NCI-H187 (cell line): ENCODE measurements around the gene NT5DC2.

ENCODE experiments used
- DNase-seq, 2 experiments: peaks; one replicate each; lab custom pipeline; 2025; lab: John Stamatoyannopoulos, UW

Gene NT5DC2

DNA sequence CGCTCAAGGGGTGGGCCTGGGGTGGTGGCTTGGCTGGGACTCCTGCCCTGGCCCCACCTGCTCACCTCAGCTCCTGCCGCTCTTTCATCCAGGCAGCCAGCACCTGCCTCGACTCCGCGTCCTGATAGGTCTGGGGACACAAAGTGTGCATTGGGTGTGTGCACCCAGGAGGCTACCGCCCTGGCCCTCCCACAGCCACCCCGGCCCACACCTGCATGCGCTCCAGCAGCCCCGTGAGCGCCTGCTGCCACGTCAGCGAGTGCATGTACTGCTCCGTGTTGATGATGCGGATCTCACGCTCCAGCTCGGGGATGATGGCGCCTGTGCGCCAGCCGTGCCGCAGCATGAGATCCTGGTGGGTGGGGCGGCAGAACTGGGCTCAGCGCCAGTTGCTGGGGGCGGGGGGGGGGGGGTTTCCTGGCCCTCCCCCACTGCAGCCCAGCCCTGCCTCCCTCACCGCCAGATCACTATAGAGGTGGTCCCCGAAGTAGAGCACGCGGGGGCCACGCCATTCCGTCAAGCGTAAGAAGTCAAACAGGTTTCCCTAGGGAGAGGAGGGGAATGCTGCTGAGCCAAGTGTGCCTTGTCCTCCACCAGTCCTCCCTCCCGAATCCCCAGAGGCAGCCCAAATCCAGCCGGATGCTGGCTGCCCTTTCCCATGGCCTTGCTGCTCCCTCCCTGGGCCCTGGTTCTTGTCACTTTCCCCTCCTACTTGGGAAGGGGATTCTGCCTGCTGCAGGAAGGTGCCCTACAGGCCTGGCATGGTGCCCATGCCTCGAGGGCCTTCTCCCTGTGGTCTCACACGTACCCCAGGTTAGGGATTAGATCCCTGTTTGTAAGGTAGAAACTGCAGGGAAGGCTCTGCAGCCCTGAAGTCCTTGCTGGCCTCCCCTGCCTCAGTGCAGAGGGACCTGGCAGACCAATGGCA, 8.6 kb downstream of the NT5DC2 start:
- no peak for DNase-seq

- no peak for DNase-seq
These were observed 9.4 kb downstream of the NT5DC2 start for GRCh38 chr3:52524258-52524751.

DNA sequence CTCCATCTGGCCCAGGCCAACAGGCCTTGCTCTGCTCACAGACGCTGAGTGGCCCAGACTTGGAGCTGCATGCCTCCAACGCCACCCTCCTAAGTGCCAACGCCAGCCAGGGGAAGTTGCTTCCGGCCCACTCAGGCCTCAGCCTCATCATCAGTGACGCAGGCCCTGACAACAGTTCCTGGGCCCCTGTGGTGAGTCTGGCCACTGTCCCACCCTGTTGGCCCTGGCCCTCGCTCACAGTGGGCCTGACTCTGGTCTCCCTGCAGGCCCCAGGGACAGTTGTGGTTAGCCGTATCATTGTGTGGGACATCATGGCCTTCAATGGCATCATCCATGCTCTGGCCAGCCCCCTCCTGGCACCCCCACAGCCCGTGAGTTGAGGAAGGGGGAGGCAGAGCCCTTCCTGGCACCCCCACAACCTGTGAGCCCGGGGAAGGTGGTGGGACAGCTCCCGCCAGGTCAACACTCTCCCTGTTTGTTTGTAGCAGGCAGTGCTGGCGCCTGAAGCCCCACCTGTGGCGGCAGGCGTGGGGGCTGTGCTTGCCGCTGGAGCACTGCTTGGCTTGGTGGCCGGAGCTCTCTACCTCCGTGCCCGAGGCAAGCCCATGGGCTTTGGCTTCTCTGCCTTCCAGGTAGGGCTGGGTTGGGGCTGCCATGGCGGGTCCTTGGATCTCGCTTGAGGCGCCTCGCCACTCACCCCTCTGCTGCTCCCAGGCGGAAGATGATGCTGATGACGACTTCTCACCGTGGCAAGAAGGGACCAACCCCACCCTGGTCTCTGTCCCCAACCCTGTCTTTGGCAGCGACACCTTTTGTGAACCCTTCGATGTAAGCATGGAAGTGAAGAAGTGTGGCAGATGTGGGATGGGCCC, 10.0 kb downstream of the NT5DC2 start:
- no peak for DNase-seq

- DNase-seq, result no peak
These were observed 10.9 kb downstream of the NT5DC2 start for GRCh38 chr3:52522651-52523251.

- DNase-seq, result no peak
These were observed 11.6 kb downstream of the NT5DC2 start for GRCh38 chr3:52521881-52522650.

DNA sequence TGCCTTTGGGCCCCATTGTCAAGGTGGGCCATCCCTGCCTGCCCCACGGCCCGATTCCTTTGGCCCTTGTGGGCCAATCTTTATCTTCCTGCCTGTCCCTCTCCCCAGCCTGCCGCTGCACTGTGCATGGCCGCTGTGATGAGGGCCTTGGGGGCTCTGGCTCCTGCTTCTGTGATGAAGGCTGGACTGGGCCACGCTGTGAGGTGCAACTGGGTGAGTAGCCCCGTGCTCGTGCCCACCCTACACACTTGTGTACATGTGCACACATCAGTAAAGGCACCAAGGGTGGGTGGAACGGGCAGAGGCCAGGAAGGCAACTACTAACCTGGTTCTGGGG, 12.2 kb downstream of the NT5DC2 start:
- DNase-seq, result no peak

DNA sequence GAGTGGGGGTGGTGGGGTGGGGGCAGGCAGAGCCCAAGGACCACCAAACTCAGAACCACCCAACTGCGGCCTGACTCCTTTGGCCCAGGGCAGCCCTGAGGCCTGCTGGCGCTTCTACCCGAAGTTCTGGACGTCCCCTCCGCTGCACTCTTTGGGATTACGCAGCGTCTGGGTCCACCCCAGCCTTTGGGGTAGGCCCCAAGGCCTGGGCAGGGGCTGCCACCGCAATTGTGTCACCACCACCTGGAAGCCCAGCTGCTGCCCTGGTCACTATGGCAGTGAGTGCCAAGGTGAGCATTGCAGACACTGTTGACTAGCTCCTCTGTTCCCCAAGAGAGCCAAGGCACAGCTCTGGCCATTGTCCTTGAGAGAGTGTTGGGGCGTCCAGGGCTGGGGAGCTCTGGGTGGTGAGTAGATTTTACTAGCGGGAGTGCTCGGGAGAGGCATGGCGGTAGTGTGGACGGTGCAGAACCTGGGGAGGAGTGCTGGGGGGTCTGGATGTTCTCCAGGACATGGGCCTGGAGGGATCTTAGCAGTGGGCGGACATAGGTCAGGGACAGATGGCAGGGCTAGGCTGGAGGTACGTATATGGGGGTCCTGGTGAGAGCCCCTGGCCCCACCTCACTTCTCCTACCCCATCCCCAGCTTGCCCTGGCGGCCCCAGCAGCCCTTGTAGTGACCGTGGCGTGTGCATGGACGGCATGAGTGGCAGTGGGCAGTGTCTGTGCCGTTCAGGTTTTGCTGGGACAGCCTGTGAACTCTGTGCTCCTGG, 12.8 kb downstream of the NT5DC2 start:
- DNase-seq, result no peak

DNA sequence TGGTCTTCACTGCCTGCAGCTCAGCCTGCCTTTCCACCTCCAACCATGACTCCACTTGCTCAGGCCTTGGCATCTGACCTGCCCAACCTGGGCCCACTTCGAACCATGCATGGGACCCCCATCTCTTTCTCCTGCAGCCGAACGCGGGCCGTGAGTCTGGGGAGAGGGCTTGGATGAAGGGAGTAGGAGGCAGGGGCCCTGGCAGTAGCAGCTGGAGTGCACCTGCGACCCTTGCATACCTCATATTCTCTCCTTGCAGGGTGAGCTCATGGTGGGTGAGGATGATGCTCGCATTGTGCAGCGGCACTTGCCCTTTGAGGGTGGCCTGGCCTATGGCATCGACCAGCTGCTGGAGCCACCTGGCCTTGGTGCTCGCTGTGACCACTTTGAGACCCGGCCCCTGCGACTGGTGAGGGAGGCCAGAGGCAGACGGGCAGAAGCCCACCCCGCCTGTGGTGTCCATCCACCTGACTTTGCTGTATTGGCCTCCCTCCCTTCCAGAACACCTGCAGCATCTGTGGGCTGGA, 13.5 kb downstream of the NT5DC2 start:
- no peak for DNase-seq

DNA sequence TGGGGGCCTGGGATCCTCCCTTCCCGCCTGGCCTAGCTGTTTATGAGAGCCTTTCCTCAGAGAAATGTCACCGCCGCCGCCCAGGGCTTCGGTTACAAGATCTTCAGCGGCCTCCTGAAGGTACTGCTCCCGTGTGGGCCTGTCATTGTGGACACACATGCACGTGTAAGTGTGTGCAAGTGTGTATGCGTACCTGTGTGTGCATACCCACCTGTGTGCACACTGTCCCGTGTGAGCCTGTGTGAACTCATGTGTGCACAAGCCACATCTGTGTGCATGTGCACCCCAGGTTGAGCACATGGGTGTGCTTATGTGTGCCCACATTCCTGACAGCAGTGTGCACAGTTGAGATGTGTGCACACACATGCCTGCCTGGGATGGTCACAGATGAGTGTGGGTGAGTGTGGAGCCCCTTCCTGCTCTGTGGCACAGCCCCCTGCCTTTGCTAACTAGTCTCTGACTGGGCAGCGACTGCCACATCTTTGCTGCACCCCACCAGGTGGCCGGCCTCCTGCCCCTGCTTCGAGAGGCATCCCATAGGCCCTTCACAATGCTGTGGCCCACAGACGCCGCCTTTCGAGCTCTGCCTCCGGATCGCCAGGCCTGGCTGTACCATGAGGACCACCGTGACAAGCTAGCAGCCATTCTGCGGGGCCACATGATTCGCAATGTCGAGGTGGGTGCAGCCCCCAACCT, 14.1 kb downstream of the NT5DC2 start:
- DNase-seq, result no peak

DNA sequence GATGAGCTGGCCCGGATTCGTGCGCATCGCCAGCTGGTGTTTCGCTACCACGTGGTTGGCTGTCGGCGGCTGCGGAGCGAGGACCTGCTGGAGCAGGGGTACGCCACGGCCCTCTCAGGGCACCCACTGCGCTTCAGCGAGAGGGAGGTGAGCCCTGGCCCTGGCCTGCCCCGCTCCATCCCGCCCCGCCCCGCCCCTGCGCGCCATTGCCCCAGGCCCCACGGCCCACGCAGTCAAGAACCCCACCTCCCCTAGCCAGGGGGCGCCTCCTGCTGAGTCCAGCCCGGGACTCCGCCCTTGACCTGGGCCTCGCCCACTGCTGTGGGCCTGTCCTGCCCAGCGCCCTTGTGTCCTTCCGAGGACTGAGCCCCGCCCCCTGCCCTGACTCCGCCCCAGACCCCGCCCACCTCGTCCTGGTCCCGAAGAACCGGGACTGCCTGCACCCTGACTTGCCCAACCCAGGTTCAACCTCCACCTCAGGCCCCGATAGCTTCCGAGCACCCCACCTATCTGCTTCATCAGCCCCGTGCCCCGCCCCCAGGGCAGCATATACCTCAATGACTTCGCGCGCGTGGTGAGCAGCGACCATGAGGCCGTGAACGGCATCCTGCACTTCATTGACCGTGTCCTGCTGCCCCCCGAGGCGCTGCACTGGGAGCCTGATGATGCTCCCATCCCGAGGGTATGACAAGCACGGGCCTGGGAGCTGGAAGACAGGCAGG, 14.8 kb downstream of the NT5DC2 start:
- DNase-seq, result no peak

DNA sequence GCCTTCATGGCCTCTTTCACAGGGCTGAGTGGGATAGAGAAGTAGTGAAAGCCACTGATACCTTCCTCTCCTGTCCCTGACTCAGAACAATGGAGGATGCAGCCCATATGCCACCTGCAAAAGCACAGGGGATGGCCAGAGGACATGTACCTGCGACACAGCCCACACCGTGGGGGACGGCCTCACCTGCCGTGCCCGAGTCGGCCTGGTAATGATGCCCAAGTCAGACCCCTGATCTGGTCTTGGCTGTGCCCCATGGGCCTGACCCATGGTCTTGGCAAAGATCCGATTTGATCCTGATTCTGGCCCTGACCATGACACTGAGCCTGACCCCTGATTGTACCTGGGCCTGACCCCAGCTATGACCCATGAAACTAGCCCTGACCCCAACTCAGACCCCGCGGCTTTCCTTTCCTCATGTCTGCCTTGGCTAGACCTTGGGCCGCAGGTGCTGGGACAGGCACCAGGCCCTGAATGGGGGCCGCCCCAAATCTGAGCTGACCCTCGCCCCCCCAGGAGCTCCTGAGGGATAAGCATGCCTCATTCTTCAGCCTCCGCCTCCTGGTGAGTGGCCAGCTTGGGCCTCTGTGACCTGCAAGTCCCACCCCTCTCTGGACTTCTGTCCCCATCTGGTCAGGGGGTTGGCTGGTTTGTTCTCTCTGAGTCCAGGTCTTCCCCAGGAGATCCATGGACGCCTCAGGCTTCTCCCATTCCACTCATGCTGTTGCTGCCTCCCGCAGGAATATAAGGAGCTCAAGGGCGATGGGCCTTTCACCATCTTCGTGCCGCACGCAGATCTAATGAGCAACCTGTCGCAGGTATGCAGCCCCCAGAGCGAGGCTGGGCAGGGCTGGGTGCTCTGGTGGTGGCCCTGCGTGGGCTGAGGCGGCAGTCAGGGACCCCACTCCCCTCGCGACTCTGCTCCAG, 15.6 kb downstream of the NT5DC2 start:
- no peak for DNase-seq

DNA sequence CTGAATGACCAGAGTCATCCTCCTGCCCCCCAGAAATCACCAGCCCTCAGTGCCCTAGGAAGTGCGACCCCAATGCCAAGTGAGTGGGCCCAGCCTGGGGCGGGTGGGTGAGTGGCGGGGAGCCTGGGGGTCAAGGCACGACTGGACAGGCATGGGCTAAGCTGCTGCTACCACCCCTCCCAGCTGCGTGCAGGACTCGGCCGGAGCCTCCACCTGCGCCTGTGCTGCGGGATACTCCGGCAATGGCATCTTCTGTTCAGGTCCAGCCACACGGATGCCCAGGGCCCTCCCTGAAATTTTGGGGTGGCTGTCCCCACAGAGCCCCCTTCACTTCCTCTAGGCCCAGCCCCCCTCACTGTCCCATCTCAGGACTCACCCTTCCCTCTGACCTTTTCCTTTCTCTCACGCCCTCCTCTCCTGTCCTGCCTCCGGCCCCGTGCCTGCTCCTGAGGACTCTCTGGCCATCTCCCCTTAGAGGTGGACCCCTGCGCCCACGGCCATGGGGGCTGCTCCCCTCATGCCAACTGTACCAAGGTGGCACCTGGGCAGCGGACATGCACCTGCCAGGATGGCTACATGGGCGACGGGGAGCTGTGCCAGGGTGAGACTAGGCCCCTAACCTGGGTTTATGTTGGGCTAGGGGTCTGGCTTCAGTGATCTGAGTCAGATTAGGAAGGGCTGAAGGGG, 17.0 kb downstream of the NT5DC2 start:
- DNase-seq, result no peak

DNA sequence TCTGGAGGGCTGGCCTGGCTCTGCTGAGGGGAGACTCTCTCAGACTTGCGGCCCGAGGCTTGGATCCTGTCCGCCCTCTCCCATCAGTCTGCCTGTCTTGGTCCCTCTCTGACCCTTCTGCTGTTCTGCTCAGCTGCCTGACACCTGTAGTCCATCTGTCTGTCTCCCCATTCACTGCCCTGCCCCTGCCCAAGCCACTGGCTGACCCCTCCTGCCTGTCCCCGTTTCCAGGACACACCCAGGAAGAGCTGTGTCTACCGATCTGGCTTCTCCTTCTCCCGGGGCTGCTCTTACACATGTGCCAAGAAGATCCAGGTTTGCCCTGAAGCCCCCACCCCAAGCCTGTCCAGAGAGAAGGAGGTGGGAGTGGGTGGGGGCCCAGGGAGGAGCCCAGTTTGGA, 18.5 kb downstream of the NT5DC2 start:
- DNase-seq, result no peak

DNA sequence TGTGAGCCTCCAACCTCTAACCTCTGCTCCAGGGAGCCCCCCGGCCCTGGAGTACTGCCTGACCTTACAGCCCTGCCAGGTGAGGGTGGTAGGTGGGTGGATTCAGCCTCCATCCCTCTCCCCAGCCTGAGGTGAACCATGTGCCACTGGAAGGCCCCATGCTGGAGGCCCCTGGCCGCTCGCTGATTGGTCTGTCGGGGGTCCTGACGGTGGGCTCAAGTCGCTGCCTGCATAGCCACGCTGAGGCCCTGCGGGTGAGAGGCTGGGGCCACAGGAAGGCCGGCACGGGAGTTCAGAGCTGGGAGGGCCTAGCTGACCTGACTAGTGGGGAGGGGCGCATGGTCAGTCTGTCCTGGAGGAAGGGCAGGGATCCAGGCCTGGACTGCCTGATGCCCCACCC, 19.1 kb downstream of the NT5DC2 start:
- DNase-seq, result no peak

GRCh38 chr3:52513281-52513680, 20.4 kb downstream of the NT5DC2 start:
- DNase-seq, result no peak

- DNase-seq, result no peak
These were observed 20.9 kb downstream of the NT5DC2 start for GRCh38 chr3:52512727-52513126.

GRCh38 chr3:52512105-52512504, 21.6 kb downstream of the NT5DC2 start:
- no peak for DNase-seq

DNA sequence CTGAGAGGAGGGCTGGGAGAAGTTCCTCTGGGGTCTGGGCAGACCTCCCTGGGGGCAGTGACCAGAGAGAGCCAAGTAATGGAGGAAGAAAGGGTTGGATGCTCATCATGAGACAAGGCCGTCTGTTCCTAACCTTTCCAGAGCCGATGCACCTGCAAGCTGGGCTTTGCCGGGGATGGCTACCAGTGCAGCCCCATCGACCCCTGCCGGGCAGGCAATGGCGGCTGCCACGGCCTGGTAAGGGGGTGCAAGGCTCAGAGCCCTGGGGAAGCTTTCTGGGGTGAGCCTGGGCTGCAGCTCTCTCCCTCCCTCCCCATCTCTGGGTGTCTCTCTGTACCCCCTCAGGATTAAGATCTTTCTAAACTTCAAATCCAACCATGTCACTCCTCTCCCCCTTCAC, 22.1 kb downstream of the NT5DC2 start:
- DNase-seq, result no peak
